Upper lobe of left lung (tissue), 6 donors: ENCODE data around the gene DGCR6. TPM values are rescaled to one million over a fixed set of nuclear protein-coding genes. Genes with fewer than 3 reads are reported as not detected.
"Not testable (repeated sequence)": the region's sequence is repeated elsewhere in the genome, so short reads cannot be mapped to it uniquely, and the experiment has no call there.

Experiments
- ATAC-seq, 2 donors: fragments of 200-7000 bp; cut with Tn5 transposase; one replicate each; pipeline ENCODE4 v1.9.1; 2022; ENCODE audit warnings: mild to moderate bottlenecking in 2 of 2, moderate library complexity in 2 of 2; ENCODE audit not compliant: low FRiP score in 2 of 2
- DNase-seq, 2 donors: peaks; one replicate each; pipeline ENCODE4 v3.0.0-alpha.2; 2019 to 2020
- H3K27ac ChIP-seq, 4 donors: fragments of 200-600 bp; sonication (generic); one replicate each; pipeline ENCODE4 v1.5.1; 2016 to 2019
- H3K27me3 ChIP-seq, 4 donors: fragments of 200-600 bp; sonication (generic); one replicate each; pipeline ENCODE4 v1.5.1; 2017 to 2019
- H3K36me3 ChIP-seq, 4 donors: fragments of 200-600 bp; sonication (generic); one replicate each; pipeline ENCODE4 v1.5.1; 2016 to 2019
- H3K4me1 ChIP-seq, 4 donors: fragments of 200-600 bp; sonication (generic); one replicate each; pipeline ENCODE4 v1.5.1; 2018 to 2019
- H3K4me3 ChIP-seq, 4 donors: fragments of 200-600 bp; sonication (generic); one replicate each; pipeline ENCODE4 v1.5.1; 2017 to 2019; ENCODE audit warnings: mild to moderate bottlenecking in 2 of 4, moderate library complexity in 1 of 4
- H3K9me3 ChIP-seq, 4 donors: fragments of 200-600 bp; sonication (generic); one replicate each; pipeline ENCODE4 v1.5.1; 2018 to 2019
- EP300 ChIP-seq, 4 donors: sonication (generic); formaldehyde crosslinking; IDR thresholded peaks; one replicate each; pipeline ENCODE4 v1.5.1; 2017; ENCODE audit warnings: antibody characterized with exemption in 4 of 4, control low read depth in 2 of 4
- POLR2A ChIP-seq, 4 donors: fragments of 450-650 bp; IDR thresholded peaks; one replicate each; pipeline ENCODE4 v1.5.1; 2016 to 2017; ENCODE audit warnings: antibody characterized with exemption in 4 of 4, mild to moderate bottlenecking in 2 of 4
- POLR2AphosphoS5 ChIP-seq, 2 donors: sonication (generic); formaldehyde crosslinking; IDR thresholded peaks; one replicate each; pipeline ENCODE4 v1.5.1; 2017; ENCODE audit warnings: antibody characterized with exemption in 2 of 2
- WGBS, 2 donors: methylation state at CpG; one replicate each; pipeline ENCODE4 v1.1.5; 2017 to 2018; 5-methylcytosine and 5-hydroxymethylcytosine counted together
- total RNA-seq, 6 donors: library from RNA; depleted of rRNA in 4 of 6; stranded (reverse); fragments of >200 nt in 4 of 6; gene quantifications; one replicate each; pipeline versions ENCODE4 v1.1.0 to v1.2.1, GENCODE V29; 2016 to 2021
- TF ChIP-seq, protein P1 (sequence below), 6 experiments: fragments of 450-650 bp in 4 of 6; fragments of 200-600 bp in 2 of 6; sonication (generic) in 2 of 6; IDR thresholded peaks; one replicate each; pipeline ENCODE4 v1.5.1; 2016 to 2019; ENCODE audit warnings: antibody characterized with exemption in 6 of 6
- donor health status: DM: no; HTN: no; CAD: no; lungs with moderate emphysema.
- donor health status: DM: no; HTN: yes; CAD: no; lungs with severe emphysema.

The DGCR6 gene
- total RNA-seq, 6 donors from 2014 or later, result 2.1 to 8.4 (median 4.2) TPM

DNA sequence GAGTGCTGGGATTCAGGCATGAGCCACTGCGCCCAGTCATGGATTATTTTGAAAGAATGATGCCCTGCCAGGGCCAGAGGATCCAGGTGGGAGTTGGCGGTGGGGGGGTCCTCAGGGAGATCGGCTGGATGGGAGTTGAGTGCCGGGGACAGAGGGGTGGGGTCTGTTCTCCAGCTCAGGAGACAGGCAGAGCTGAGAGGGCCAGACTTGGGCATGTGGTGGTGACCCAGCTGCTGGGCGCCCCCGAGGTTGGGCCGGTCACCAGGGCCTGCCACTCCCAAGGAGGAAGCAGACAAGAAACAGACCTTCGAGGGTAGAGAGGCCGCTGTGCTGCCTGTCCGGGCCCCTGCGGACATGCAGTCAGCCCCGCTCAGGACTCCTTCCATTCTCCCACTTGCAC lies 41.8 kb downstream of the DGCR6 start:
- Histone ChIP-seq H3K36me3 (no peaks in the 10 kb centered on the region), H3K27ac (no peak overlapping the region), H3K4me1 (no peaks in the 10 kb centered on the region), H3K9me3 (no peaks in the 10 kb centered on the region), H3K4me3 (no peak overlapping the region), H3K27me3 (no peaks in the 10 kb centered on the region)
- no peak for TF ChIP-seq EP300 (IDR thresholded peaks at IDR 0.05)
- no peak for TF ChIP-seq POLR2AphosphoS5 (IDR thresholded peaks at IDR 0.05)
- 74 to 81% methylated on average over 11 to 12 of the region's 12 CpGs for WGBS, 2 donors
- DNase-seq (peak; percentile 15 to 72), ATAC-seq (no peak)

DNA sequence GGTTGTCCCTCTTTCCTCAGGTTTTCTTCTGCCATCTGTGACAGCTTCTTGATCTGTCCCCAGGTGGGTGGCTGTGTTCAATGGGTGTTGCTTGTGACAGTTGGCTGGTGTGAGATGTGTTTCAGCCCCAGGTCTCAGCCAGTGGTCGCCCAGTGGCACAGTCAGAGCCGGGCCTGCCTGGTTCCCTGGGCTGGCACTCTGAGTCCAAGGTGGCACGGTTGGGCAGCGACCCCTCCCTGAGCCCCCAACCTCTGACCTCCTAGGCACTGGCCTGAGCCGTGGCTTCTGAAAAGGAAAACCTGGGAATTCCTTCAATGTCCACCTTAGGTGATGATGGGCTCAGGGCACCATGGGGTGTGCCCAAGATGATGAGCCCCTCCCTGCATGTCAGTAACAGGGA lies 44.0 kb downstream of the DGCR6 start:
- no peaks in the 10 kb centered on the region for H3K4me1 ChIP-seq
- WGBS, 2 donors, result 78 to 85% methylated on average over 3 to 5 of the region's 5 CpGs
- TF ChIP-seq POLR2A (IDR thresholded peaks at IDR 0.05) (no peak), EP300 (IDR thresholded peaks at IDR 0.05) (no peak), POLR2AphosphoS5 (IDR thresholded peaks at IDR 0.05) (no peak)
- TF ChIP-seq, protein P1, sequence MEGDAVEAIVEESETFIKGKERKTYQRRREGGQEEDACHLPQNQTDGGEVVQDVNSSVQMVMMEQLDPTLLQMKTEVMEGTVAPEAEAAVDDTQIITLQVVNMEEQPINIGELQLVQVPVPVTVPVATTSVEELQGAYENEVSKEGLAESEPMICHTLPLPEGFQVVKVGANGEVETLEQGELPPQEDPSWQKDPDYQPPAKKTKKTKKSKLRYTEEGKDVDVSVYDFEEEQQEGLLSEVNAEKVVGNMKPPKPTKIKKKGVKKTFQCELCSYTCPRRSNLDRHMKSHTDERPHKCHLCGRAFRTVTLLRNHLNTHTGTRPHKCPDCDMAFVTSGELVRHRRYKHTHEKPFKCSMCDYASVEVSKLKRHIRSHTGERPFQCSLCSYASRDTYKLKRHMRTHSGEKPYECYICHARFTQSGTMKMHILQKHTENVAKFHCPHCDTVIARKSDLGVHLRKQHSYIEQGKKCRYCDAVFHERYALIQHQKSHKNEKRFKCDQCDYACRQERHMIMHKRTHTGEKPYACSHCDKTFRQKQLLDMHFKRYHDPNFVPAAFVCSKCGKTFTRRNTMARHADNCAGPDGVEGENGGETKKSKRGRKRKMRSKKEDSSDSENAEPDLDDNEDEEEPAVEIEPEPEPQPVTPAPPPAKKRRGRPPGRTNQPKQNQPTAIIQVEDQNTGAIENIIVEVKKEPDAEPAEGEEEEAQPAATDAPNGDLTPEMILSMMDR (IDR thresholded peaks at IDR 0.05), result no peak
- ATAC-seq, result no peak
- no peak overlapping the region for H3K4me3 ChIP-seq
- no peaks in the 10 kb centered on the region for H3K9me3 ChIP-seq
- H3K36me3 ChIP-seq, result no peaks in the 10 kb centered on the region
- no peaks in the 10 kb centered on the region for H3K27me3 ChIP-seq
- no peak overlapping the region for H3K27ac ChIP-seq
- peak; percentile 6 to 21 for DNase-seq

DNA sequence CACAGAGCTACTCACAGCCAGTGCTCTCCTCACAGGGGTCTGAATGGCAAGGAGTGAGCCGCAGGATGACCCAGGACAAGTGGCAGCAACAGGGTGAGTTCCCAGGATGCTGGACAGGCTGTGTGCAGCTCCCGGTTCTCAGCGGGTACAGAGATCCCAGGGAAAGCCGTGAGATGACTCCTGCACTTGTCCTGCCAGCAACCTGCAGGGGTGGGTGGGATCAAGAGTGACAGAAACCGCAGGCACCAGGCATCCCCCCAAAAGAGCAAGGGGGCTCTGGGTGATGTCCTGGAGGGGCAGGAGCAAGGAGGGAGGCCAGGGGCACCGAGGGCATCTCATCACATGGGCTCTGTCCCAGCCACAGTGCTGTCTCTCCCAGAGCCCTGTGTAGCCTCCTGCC lies 45.9 kb downstream of the DGCR6 start:
- H3K36me3 ChIP-seq, result no peaks in the 10 kb centered on the region
- no peak for ATAC-seq
- DNase-seq, result peak; percentile 8 to 17
- WGBS, 2 donors, result 79 to 86% methylated on average over 5 of the region's 6 CpGs
- no peak for TF ChIP-seq POLR2A (IDR thresholded peaks at IDR 0.05)
- TF ChIP-seq, protein P1 (IDR thresholded peaks at IDR 0.05), result no peak
- TF ChIP-seq POLR2AphosphoS5 (IDR thresholded peaks at IDR 0.05), result no peak
- TF ChIP-seq EP300 (IDR thresholded peaks at IDR 0.05), result no peak
- no peaks in the 10 kb centered on the region for H3K4me1 ChIP-seq
- no peaks in the 10 kb centered on the region for H3K9me3 ChIP-seq
- no peak overlapping the region for H3K4me3 ChIP-seq
- H3K27ac ChIP-seq, result no peak overlapping the region
- no peaks in the 10 kb centered on the region for H3K27me3 ChIP-seq

DNA sequence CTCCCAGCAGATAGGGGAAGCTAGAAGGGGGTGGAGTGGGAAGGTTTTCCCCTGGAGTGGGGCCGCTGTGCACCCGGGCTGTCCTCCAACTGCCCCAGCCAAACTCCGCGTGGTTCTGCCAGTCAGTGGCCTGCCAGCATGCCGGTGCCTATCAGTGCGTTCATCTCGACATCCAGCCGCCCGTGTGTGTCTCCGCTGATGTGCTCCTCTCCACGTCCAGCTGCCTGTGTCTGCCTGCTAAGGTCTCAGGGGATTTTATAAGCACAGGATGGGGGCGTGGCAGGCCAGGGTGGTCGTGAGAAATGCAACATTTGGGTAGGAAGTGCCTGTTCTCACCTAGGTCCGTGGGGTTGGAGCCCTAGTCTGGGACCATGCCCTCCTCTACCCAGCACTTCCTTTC lies 47.0 kb downstream of the DGCR6 start:
- H3K36me3 ChIP-seq, H3K27ac ChIP-seq, H3K27me3 ChIP-seq, ATAC-seq, H3K4me1 ChIP-seq, H3K4me3 ChIP-seq, H3K9me3 ChIP-seq: not testable (repeated sequence)
- WGBS, 2 donors, result 55 to 66% methylated on average over 6 to 10 of the region's 14 CpGs
- peak; percentile 10 to 42 for DNase-seq

DNA sequence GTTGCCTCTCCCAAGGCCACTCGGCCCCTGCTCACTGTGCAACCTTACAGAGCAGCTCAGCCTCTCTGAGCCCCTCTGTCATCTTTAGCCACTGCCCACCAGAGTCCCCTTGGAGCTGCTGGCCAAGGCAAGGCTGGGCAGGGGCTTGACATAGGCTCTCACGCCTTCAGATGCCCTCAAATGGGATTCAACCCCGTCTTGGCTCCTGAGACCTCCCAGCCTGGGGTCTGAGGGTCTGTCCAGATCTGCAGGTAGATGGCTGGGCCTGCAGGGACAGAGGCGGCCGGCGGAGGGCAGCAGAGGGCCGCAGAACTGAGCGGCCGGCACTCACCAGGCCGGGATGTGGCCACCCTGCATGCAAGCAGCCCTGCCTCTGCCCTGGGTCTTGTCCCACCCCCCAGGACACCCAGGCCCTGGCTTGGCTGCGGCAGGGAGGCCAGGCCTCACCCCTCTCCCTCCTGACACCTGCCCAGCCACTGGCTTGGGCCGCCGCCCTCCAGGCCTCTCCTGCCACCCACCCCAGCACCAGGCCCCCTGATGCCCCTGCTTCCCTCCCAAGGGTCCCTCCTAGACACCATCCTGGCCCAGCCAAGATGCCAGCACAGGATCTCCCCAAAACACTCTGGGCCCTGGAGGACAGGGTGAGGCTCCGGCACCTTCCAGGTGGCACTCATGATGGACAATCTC lies 48.3 kb downstream of the DGCR6 start:
- H3K27ac ChIP-seq, H3K4me3 ChIP-seq, H3K9me3 ChIP-seq, H3K27me3 ChIP-seq, H3K36me3 ChIP-seq, H3K4me1 ChIP-seq: not testable (repeated sequence)
- DNase-seq (peak; percentile 73 to 95), ATAC-seq (peak; percentile 81 to 89)
- TF ChIP-seq, protein P1 (IDR thresholded peaks at IDR 0.05), result peak; percentile 74 to 96 (median 82)
- WGBS, 2 donors, result 25% methylated on average over 13 of the region's 14 CpGs; no CpG with 5 or more reads in 1 of the 2 donors

DNA sequence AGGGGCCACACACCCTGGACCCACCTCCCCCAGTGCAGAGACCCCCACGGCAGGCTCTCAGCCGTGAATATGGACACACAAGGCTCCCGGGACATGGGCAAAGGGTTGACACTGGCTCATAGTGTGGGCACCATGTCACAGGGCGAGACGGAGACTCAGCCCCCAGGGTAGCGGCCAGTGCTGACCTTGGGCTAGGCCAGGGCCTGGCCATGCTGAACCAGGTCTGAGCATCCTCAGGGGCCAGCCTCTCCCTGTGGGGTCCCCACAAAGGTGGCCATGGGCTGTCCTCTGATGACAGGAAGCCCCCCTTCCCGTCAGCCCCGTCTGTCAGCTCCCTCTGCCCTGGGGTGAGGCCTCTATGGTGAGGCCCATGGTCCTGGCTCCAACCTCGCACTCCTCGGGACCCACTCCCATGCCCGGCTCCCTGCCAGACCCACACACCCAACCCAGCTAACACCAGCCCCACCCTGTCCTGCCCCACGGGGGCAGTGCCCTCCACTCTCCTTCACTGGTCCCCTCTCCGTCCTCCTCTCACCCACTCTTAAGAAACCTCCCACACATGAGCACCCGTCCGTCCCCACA lies 49.0 kb downstream of the DGCR6 start:
- DNase-seq (peak in 1 of 2 donors; percentile 53), ATAC-seq (no peak)
- TF ChIP-seq, protein P1 (IDR thresholded peaks at IDR 0.05), result no peak
- TF ChIP-seq EP300 (IDR thresholded peaks at IDR 0.05), result no peak
- no peak for TF ChIP-seq POLR2AphosphoS5 (IDR thresholded peaks at IDR 0.05)
- TF ChIP-seq POLR2A (IDR thresholded peaks at IDR 0.05), result no peak
- H3K36me3 ChIP-seq, result no peaks in the 10 kb centered on the region
- H3K27ac ChIP-seq, result no peak overlapping the region
- H3K9me3 ChIP-seq, result no peaks in the 10 kb centered on the region
- no peak overlapping the region for H3K4me3 ChIP-seq
- H3K27me3 ChIP-seq, result no peaks in the 10 kb centered on the region
- H3K4me1 ChIP-seq, result no peaks in the 10 kb centered on the region
- WGBS, 2 donors, result 84 to 85% methylated on average over 7 to 15 of the region's 15 CpGs
